Loucy (cell line): ENCODE data around the gene HID1.
A peak's percentile ranks its signal among the peaks of the same experiment; 100 is the strongest.

Source experiments
- H2AFZ ChIP-seq: fragments of 200-600 bp; sonication (generic); 2 replicates; pipeline ENCODE4 v1.6.0; 2016; ENCODE audit warnings: antibody characterized with exemption, mild to moderate bottlenecking, low read length, moderate library complexity
- H3F3A ChIP-seq: fragments of 200-600 bp; 2 replicates; pipeline ENCODE4 v1.6.0; 2016; ENCODE audit warnings: antibody characterized with exemption, low read depth, mild to moderate bottlenecking
- H3K27me3 ChIP-seq: fragments of 200-600 bp; sonication (generic); 2 replicates; pipeline ENCODE4 v1.6.1; 2014; ENCODE audit warnings: low read length, mild to moderate bottlenecking; ENCODE audit not compliant: insufficient read depth, poor library complexity, severe bottlenecking
- H3K36me3 ChIP-seq: fragments of 200-600 bp; sonication (generic); 2 replicates; pipeline ENCODE4 v1.6.1; 2016; ENCODE audit warnings: low read length; ENCODE audit not compliant: insufficient read depth
- H3K4me1 ChIP-seq: fragments of 200-600 bp; sonication (generic); 2 replicates; pipeline ENCODE4 v1.5.1; 2014; ENCODE audit warnings: low read length, mild to moderate bottlenecking; ENCODE audit not compliant: insufficient read depth, poor library complexity, severe bottlenecking
- H3K4me2 ChIP-seq: fragments of 200-600 bp; sonication (generic); 2 replicates; pipeline ENCODE4 v1.6.0; 2014; ENCODE audit warnings: antibody characterized with exemption, low read length, low read depth, mild to moderate bottlenecking; ENCODE audit not compliant: poor library complexity, severe bottlenecking
- H3K4me3 ChIP-seq: fragments of 200-600 bp; sonication (generic); 2 replicates; pipeline ENCODE4 v1.5.1; 2014; ENCODE audit warnings: low read length, mild to moderate bottlenecking, mixed read lengths; ENCODE audit not compliant: poor library complexity, severe bottlenecking
- H3K79me2 ChIP-seq: fragments of 200-600 bp; sonication (generic); 2 replicates; pipeline ENCODE4 v1.6.1; 2014; ENCODE audit warnings: low read length; ENCODE audit not compliant: insufficient read depth
- H3K9ac ChIP-seq: fragments of 200-600 bp; sonication (generic); 2 replicates; pipeline ENCODE4 v1.6.0; 2014; ENCODE audit warnings: mild to moderate bottlenecking, low read depth, low read length, moderate library complexity; ENCODE audit not compliant: poor library complexity, severe bottlenecking
- H3K9me2 ChIP-seq: fragments of 200-600 bp; sonication (generic); replicated peaks from 2 replicates; pipeline ENCODE4 v1.6.1; 2016; ENCODE audit warnings: low read depth, low read length, mixed read lengths
- H3K9me3 ChIP-seq: fragments of 200-600 bp; sonication (generic); 2 replicates; pipeline ENCODE4 v1.6.1; 2014; ENCODE audit warnings: mild to moderate bottlenecking, antibody characterized with exemption, low read length, low read depth; ENCODE audit not compliant: insufficient read depth
- H4K20me1 ChIP-seq: fragments of 200-600 bp; sonication (generic); 2 replicates; pipeline ENCODE4 v1.6.0; 2014; ENCODE audit warnings: antibody characterized with exemption, low read length, mild to moderate bottlenecking; ENCODE audit not compliant: insufficient read depth, poor library complexity, severe bottlenecking
- EZH2phosphoT487 ChIP-seq: fragments of 200-600 bp; IDR thresholded peaks from 2 replicates; pipeline ENCODE4 v1.6.1; 2018; ENCODE audit warnings: antibody characterized with exemption, mild to moderate bottlenecking, moderate library complexity, borderline replicate concordance
- TF ChIP-seq, protein P1 (sequence below): fragments of 200-600 bp; sonication (generic); conservative IDR thresholded peaks from 2 replicates; pipeline ENCODE4 v1.5.1; 2014; ENCODE audit warnings: mild to moderate bottlenecking, antibody characterized with exemption, low read length

HID1 gene

DNA sequence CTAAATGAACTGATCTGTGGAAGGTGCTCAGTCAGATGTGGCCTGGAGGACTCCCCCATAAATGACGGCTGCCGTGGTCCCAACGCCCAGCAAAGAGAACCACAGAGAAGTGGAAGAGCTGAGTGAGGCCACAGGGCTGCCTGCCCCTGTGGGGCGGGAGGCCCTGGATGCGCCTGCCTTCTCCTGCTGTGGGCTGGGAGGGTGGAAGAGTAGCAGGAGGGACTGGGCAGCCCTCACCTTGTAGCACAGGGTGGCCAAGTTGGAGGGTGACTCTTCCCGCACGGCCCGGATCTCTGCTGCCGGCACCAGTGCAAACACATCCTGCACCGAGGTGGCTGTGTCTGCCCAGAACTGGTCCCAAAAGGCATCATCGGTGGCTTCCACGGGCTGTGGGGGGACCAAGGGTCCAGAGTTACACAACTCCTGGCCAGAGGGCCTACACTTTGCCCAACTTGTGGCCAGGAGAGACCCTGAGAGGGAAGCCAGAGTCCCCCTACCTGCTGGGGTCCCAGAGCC, 8.3 kb downstream of the HID1 start:
- TF ChIP-seq, protein P1, sequence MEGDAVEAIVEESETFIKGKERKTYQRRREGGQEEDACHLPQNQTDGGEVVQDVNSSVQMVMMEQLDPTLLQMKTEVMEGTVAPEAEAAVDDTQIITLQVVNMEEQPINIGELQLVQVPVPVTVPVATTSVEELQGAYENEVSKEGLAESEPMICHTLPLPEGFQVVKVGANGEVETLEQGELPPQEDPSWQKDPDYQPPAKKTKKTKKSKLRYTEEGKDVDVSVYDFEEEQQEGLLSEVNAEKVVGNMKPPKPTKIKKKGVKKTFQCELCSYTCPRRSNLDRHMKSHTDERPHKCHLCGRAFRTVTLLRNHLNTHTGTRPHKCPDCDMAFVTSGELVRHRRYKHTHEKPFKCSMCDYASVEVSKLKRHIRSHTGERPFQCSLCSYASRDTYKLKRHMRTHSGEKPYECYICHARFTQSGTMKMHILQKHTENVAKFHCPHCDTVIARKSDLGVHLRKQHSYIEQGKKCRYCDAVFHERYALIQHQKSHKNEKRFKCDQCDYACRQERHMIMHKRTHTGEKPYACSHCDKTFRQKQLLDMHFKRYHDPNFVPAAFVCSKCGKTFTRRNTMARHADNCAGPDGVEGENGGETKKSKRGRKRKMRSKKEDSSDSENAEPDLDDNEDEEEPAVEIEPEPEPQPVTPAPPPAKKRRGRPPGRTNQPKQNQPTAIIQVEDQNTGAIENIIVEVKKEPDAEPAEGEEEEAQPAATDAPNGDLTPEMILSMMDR: no peak
- TF ChIP-seq EZH2phosphoT487: no peak
- peaks cover 7% of the 10 kb centered on the region for H3K4me1 ChIP-seq
- H3K9me2 ChIP-seq: no peaks in the 10 kb centered on the region
- no peaks in the 10 kb centered on the region for H4K20me1 ChIP-seq
- H3K9ac ChIP-seq: no peak overlapping the region
- no peaks in the 10 kb centered on the region for H3K27me3 ChIP-seq
- no peaks in the 10 kb centered on the region for H3K36me3 ChIP-seq
- no peak overlapping the region for H3K4me3 ChIP-seq
- H2AFZ ChIP-seq: no peak overlapping the region
- H3K79me2 ChIP-seq: no peaks in the 10 kb centered on the region
- H3F3A ChIP-seq: no peaks in the 10 kb centered on the region
- no peaks in the 10 kb centered on the region for H3K9me3 ChIP-seq
- no peak overlapping the region for H3K4me2 ChIP-seq

DNA sequence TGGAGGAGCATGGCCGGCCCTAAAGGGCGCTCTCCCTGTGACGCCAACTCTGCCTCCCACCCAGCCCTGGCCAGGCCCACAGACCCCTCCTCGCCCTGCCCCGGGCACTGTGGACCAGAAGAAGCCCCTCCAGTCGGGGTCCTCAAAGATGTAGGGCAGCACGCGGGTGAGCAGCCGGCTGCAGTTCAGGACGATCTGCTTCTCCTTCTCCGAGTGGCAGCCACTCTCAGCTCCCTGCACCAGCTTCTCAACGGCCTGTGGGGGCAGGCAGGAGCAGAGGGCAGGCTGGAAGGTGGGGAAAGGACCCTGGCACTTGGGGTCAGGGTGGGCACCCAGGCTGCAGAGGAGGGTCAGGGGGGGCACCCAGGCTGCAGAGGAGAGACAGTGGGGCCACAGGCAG, 8.9 kb downstream of the HID1 start:
- TF ChIP-seq EZH2phosphoT487: no peak
- TF ChIP-seq, protein P1: peak; percentile 33
- H3K4me2 ChIP-seq: no peak overlapping the region

DNA sequence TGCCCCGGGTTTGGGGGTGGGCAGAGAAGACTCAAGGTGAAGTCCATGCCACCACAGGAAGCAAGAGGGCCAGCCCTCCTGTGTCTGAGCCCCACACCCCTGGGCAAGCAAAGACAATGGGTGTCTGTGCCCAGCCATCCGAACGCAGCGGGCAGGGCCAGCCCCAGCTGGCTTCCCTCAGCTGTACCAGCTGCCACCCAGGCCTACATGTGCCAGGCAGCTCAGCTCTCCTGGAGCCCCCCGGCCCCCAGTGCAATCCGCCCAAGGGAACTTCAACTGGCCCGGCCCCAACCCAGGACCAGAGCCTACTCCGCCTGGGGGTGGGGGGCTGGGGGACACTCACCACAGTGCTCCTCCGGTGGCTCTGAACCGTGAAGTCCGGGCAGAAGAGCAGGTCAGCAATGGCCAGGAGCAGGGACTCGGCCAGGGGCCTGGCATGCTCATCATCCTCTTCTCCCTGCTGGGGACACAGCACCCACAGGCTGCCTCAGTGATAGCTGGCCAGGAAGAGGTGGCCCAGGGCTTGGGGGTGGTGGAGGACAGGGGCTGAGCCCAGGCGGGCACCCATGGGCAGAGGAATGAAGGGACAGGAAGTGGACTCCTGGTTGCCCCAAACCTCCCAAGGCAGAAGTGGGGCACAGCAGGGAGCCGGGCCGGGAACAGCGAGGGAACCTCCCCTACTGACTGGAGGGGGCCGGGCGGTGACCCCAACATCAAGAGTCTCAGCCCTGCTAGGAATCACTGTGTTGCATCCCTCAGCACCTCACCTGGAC, 9.8 kb downstream of the HID1 start:
- Histone ChIP-seq H2AFZ (no peak overlapping the region), H4K20me1 (no peaks in the 10 kb centered on the region), H3K27me3 (no peaks in the 10 kb centered on the region)

More for the DNA sequence above, 8.9 kb downstream of the HID1 start:
- H2AFZ ChIP-seq: no peak overlapping the region
- no peak overlapping the region for H3K9ac ChIP-seq
- no peaks in the 10 kb centered on the region for H3K79me2 ChIP-seq
- no peaks in the 10 kb centered on the region for H3K27me3 ChIP-seq
- no peak overlapping the region for H3K4me3 ChIP-seq
- no peaks in the 10 kb centered on the region for H3K9me2 ChIP-seq
- H3K36me3 ChIP-seq: no peaks in the 10 kb centered on the region
- peaks cover 7% of the 10 kb centered on the region for H3K4me1 ChIP-seq
- H4K20me1 ChIP-seq: no peaks in the 10 kb centered on the region
- H3F3A ChIP-seq: no peaks in the 10 kb centered on the region
- no peaks in the 10 kb centered on the region for H3K9me3 ChIP-seq

More for the DNA sequence above, 9.8 kb downstream of the HID1 start:
- H3K9me3 ChIP-seq: no peaks in the 10 kb centered on the region
- no peaks in the 10 kb centered on the region for H3F3A ChIP-seq
- no peak overlapping the region for H3K9ac ChIP-seq
- no peaks in the 10 kb centered on the region for H3K36me3 ChIP-seq
- no peak overlapping the region for H3K4me3 ChIP-seq
- H3K4me2 ChIP-seq: no peak overlapping the region
- H3K79me2 ChIP-seq: no peaks in the 10 kb centered on the region
- no peaks in the 10 kb centered on the region for H3K9me2 ChIP-seq
- peaks cover 7% of the 10 kb centered on the region for H3K4me1 ChIP-seq
- TF ChIP-seq, protein P1: no peak
- TF ChIP-seq EZH2phosphoT487: no peak
